Fibroblast of the aortic adventitia (primary cell): ENCODE results near the gene NEIL1. TPM values are rescaled to one million over a fixed set of nuclear protein-coding genes. Genes with fewer than 3 reads are reported as not detected.
"Not testable (repeated sequence)": the region's sequence is repeated elsewhere in the genome, so short reads cannot be mapped to it uniquely, and the experiment has no call there.

Experiments used
- DNase-seq: peaks from one replicate; pipeline ENCODE4 v3.0.0-alpha.2; 2010; ENCODE audit warnings: low read depth
- H3K4me3 ChIP-seq: 2 replicates; pipeline ENCODE4 v1.5.1; 2011; ENCODE audit warnings: low read depth, mild to moderate bottlenecking, control low read depth, low read length, moderate library complexity
- total RNA-seq: library from RNA; depleted of rRNA; stranded (reverse); fragments of >200 nt; gene quantifications from 2 replicates; pipeline ENCODE4 v1.2.3, GENCODE V29; 2012; ENCODE audit warnings: low replicate concordance
- TF ChIP-seq, protein P1 (sequence below): IDR thresholded peaks from 2 replicates; pipeline ENCODE4 v1.5.1; 2011; ENCODE audit warnings: mild to moderate bottlenecking, low read length, control low read depth, inconsistent platforms; ENCODE audit not compliant: insufficient read depth

The NEIL1 gene
- total RNA-seq, 1 donor = 3.5 TPM

DNA sequence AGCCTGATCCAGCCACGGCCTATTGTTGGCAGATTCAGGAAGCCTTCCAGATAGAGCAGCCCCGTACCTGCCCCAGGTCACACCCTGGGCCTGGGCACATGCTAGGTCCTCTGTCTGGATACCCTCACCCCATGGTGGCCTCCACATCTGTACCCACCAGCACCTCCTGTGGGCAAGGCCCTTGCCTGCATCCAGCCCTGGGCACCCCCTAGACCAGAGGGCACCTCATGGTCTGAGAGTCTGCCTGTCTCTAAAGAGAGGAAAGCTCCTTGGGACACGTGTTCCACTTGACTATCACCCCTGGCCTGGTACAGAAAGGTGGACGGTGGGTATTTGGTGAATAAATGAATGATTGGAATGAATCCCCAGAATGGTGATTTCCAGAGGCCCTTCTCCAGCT, 19.8 kb upstream of the NEIL1 start:
- TF ChIP-seq, protein P1, sequence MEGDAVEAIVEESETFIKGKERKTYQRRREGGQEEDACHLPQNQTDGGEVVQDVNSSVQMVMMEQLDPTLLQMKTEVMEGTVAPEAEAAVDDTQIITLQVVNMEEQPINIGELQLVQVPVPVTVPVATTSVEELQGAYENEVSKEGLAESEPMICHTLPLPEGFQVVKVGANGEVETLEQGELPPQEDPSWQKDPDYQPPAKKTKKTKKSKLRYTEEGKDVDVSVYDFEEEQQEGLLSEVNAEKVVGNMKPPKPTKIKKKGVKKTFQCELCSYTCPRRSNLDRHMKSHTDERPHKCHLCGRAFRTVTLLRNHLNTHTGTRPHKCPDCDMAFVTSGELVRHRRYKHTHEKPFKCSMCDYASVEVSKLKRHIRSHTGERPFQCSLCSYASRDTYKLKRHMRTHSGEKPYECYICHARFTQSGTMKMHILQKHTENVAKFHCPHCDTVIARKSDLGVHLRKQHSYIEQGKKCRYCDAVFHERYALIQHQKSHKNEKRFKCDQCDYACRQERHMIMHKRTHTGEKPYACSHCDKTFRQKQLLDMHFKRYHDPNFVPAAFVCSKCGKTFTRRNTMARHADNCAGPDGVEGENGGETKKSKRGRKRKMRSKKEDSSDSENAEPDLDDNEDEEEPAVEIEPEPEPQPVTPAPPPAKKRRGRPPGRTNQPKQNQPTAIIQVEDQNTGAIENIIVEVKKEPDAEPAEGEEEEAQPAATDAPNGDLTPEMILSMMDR = no peak
- H3K4me3 ChIP-seq = no peak overlapping the region
- no peak for DNase-seq

DNA sequence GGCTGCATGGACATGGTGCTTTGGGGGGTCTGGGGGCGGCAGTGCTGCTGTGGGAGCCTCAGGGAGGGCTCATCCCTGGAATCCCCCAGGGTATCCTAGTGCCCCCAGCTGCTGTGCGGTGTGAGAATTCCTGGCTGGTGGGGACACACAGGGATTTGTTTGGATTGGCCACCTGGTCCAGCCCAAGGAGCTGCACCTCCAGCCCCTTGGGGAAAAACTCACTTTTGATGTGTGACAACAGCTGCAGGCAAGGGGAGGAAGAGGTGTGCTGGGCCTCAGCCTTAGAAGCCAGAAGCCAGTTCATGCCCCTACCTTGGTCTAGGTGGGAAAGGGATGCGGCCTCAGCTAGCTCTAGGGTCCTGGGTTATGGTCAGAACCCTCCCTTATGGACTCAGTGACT, 19.3 kb upstream of the NEIL1 start:
- no peak overlapping the region for H3K4me3 ChIP-seq
- TF ChIP-seq, protein P1 = no peak
- DNase-seq = no peak

DNA sequence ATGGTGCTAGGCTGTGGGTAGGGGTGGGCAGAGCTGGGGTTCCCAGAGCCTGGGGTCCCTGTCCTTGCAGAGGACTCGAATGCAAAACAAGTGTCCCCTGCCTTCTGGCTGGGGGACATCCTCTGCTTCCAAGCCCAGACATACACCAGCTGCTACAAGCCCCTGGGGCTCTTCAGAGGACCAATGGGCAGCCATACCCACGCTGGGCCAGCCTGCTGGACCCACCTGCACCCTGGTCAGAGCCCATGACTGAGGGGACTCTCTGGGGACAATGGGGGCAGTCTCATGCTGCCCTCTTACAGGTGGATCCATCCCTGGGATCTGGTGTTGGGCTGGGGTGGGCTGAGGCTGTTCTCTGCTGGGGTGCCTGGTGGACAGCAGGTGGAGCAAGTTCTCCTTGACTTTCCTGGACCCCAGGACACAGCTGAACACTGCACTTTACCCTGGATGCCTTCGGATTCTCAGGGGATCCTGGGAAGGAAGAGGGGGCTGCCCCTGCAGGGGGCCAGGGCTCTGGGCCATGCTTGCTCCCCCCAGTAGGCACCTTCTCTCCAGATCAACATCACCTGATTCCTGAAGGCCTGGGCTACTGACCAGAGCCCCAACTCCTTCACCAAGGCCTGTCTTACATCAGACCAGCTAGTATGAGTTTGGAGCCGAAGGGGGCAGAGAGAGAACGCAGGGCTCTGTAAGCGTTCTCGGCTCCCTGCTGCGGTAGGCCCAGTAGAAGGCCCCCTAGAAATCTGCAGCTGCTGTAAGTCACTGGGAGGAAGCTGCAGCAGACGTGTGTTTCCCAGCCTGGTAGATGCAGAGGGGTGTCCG, 18.1 kb upstream of the NEIL1 start:
- TF ChIP-seq, protein P1 = no peak
- H3K4me3 ChIP-seq = no peak overlapping the region
- DNase-seq = no peak

DNA sequence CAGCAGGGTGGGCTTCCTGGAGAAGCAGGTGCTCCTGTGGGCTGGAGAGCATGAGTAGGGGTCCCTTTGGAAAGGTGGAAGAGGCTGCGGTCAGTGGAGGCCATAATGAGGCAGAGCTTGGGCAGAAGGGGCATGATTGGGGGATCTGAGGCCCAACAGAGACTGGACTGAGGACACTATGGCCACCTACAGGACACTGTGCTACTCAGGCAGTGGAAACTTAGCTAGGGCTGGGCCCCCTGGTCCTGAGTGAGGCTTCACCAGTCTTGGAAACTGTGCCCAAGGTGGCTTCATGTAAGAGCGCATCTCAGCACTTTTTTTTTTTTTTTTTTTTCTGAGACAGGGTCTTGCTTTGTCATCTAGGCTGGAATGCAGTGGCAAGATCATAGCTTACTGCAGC, 17.3 kb upstream of the NEIL1 start:
- no peak for DNase-seq
- no peak overlapping the region for H3K4me3 ChIP-seq
- TF ChIP-seq, protein P1 = no peak

DNA sequence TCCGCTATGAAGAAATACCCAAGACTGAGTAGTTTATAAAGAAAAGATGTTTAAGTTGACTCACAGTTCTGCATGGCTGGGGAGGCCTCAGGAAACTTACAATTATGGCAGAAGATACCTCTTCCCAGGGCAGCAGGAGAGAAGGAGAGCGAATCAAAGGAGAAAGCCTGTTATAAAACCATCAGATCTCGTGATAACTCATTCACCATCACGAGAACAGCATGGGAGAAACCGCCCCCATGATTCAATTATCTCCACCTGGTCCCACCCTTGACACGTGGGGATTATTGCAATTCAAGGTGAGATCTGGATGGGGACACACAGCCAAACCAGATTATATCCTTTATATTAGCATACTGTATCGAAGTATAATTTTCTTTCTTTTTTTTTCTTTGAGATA, 14.7 kb upstream of the NEIL1 start:
- not testable (repeated sequence) for DNase-seq, H3K4me3 ChIP-seq

DNA sequence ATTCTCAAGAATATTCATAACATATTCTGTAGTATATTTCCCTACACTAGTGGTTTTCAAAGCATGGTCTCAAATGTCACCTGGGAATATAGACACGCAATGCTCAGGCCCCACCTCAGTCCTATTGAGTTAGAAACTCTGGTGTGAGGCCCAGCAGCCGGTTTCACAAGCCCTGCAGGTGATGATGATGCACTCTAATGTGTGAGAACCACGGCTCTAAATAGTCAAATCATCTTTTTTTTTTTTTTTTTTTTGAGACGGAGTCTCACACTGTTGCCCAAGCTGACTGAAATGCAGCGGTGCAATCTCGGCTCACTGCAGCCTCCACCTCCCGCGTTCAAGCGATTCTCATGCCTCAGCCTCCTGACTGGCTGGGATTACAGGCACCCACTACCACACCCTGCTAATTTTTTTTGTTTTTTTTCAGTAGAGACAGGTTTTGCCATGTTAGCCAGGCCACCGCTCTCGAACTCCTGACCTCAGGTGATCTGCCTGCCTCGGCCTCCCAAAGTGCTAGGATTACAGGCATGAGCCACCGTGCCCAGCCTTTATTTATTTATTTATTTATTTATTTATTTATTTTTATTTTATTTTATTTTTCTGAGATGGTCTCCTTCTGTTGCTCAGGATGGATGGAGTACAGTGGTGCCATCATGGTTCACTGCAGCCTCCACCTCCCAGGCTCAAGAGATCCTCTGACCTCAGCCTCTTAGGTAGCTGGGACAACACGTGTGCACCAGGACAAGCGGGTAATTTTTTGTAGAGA, 13.0 kb upstream of the NEIL1 start:
- not testable (repeated sequence) for DNase-seq, H3K4me3 ChIP-seq

DNA sequence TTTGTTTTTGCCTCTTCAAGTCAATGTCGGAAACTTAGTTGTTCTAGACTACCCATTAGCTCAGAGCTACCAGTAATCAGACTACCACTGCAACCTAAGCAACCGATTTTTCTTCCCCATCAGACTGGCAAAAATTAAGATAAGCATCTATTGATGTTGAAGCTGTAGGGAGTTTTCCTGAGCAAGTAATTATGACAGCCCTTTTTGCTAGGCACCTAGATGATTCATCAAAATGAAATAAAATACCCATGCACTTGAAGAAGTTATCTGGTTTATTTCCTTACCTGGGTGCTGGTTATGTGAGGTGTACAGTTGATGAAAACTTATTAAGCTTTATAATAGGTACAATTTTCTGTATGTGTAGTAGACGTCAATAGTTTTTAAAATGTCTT, 11.5 kb upstream of the NEIL1 start:
- peak overlapping the region; percentile 83 for H3K4me3 ChIP-seq
- TF ChIP-seq, protein P1 = no peak
- DNase-seq = no peak
